Measurements from ENCODE around the gene UROS.

UROS gene

GRCh38 chr10:125768219-125768855 lies 54.7 kb downstream of the UROS start (continued):
- TF ChIP-seq ZNF692 (tag by site-specific recombination; IDR thresholded peaks at IDR 0.05), result no peak
- TF ChIP-seq ZNF146 (tag by site-specific recombination; IDR thresholded peaks at IDR 0.05), result no peak
- TF ChIP-seq ZNF521 (tag by site-specific recombination; IDR thresholded peaks at IDR 0.05), result no peak
- TF ChIP-seq ZNF37A (tag by site-specific recombination; IDR thresholded peaks at IDR 0.05), result peak; percentile 77
- no peak for TF ChIP-seq ZFP3 (tag by site-specific recombination; IDR thresholded peaks at IDR 0.05; ENCODE audit: low read depth)
- no peak for TF ChIP-seq INSM2 (tag by site-specific recombination; IDR thresholded peaks at IDR 0.05)
- no peak for TF ChIP-seq ZNF24 (tag by site-specific recombination; IDR thresholded peaks at IDR 0.05)
- no peak for TF ChIP-seq ZNF155 (tag by site-specific recombination; IDR thresholded peaks at IDR 0.05)
- TF ChIP-seq SCRT1 (tag by site-specific recombination; IDR thresholded peaks at IDR 0.05; ENCODE audit: borderline replicate concordance), result no peak
- TF ChIP-seq TRIM28 (IDR thresholded peaks at IDR 0.05; ENCODE audit: borderline replicate concordance, low read length), result no peak
- TF ChIP-seq ZNF354C (tag by site-specific recombination; IDR thresholded peaks at IDR 0.05; ENCODE audit: borderline replicate concordance, low read depth), result no peak
- no peak for TF ChIP-seq KLF1 (tag by site-specific recombination; IDR thresholded peaks at IDR 0.05)
- no peak for TF ChIP-seq PATZ1 (tag by site-specific recombination; IDR thresholded peaks at IDR 0.05)
- no peak for TF ChIP-seq ZNF626 (tag by site-specific recombination; IDR thresholded peaks at IDR 0.05)
- no peak for TF ChIP-seq HOXA7 (CRISPR knock-in tag; IDR thresholded peaks at IDR 0.05; ENCODE audit: borderline replicate concordance)
- TF ChIP-seq ZBTB7A (tag by site-specific recombination; IDR thresholded peaks at IDR 0.05; ENCODE audit: low read depth), result no peak
- no peak for TF ChIP-seq ZNF433 (tag by site-specific recombination; IDR thresholded peaks at IDR 0.05; ENCODE audit: low read depth)
- TF ChIP-seq TCF7L2 (IDR thresholded peaks at IDR 0.05; ENCODE audit: borderline replicate concordance, low read depth, low read length), result no peak
- no peak for TF ChIP-seq ZNF19 (tag by site-specific recombination; IDR thresholded peaks at IDR 0.05; ENCODE audit: low read depth)
- TF ChIP-seq HIC1 (tag by site-specific recombination; IDR thresholded peaks at IDR 0.05), result no peak
- no peak for TF ChIP-seq ZNF48 (tag by site-specific recombination; IDR thresholded peaks at IDR 0.05)
- no peak for TF ChIP-seq ZNF391 (tag by site-specific recombination; IDR thresholded peaks at IDR 0.05; ENCODE audit: borderline replicate concordance, low read depth)
- no peak for TF ChIP-seq ZNF26 (tag by site-specific recombination; IDR thresholded peaks at IDR 0.05)
- TF ChIP-seq ZNF549 (tag by site-specific recombination; IDR thresholded peaks at IDR 0.05), result peak; percentile 78
- no peak for TF ChIP-seq ZNF16 (tag by site-specific recombination; IDR thresholded peaks at IDR 0.05; ENCODE audit: low read depth)
- peak; percentile 68 for TF ChIP-seq ZNF184 (tag by site-specific recombination; IDR thresholded peaks at IDR 0.05)
- no peak for TF ChIP-seq ZNF600 (tag by site-specific recombination; IDR thresholded peaks at IDR 0.05)
- TF ChIP-seq ZNF501 (tag by site-specific recombination; IDR thresholded peaks at IDR 0.05), result no peak
- no peak for TF ChIP-seq ZNF670 (tag by site-specific recombination; IDR thresholded peaks at IDR 0.05; ENCODE audit: low read depth)
- TF ChIP-seq ZNF214 (tag by site-specific recombination; IDR thresholded peaks at IDR 0.05; ENCODE audit: borderline replicate concordance), result peak; percentile 61; the same call in 1 of the 2 replicates
- no peak for TF ChIP-seq ZNF138 (tag by site-specific recombination; IDR thresholded peaks at IDR 0.05; ENCODE audit: borderline replicate concordance)
- no peak for TF ChIP-seq ZBTB1 (tag by site-specific recombination; IDR thresholded peaks at IDR 0.05)
- no peak for TF ChIP-seq ZNF302 (tag by site-specific recombination; IDR thresholded peaks at IDR 0.05; ENCODE audit: low read depth)
